ENCODE data around the gene TTF1. TPM values are rescaled to one million over a fixed set of nuclear protein-coding genes. Genes with fewer than 3 reads are reported as not detected.
A peak's percentile ranks its signal among the peaks of the same experiment; 100 is the strongest.

The TTF1 gene
- polyA plus RNA-seq, 1 of the 3 experiments (the other 2 are of a cell fraction), result 11.9 TPM

DNA sequence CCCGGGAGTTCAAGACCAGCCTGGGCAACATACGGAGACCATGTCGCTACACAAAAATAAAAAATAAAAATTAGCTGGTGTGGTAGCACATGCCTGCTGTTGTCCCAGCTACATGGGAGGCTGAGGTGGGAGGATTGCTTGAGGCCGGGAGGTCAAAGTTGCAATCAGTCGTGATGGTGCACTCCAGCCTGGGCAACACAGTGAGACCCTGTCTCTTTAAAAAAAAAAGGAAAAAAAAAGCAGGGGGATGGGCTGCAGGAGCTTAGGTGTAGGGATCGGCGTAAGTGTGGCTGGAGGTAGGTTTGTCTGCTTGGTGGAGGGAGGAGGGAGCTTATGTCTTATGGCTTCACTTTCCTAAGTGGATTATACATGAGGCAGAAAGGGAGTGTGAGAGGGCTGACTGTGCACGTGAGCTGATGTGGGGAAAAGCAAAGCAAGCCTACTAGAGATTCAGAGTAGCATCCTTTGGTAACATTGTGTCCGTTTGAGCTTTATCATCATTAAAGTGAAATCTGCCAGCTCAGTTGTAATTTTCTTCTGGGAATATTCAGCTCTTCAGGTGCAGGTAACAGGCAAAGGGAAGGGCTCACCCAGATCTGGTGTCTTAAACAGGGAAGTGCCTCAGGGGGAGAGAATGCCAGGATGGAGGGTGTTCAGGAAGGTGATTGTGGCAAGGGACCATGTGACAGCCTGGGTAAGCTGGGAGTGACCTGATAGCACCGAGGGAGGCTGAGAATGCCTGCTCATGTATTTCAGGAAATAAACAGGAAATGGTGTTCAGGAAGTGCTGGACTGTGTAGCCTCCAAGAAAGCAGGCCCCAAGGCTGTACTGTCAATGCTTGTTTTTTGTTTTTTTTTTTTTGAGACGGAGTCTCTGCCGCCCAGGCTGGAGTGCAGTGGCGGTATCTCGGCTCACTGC, 34.2 kb downstream of the TTF1 start:
- no peak overlapping the region for H3K9ac ChIP-seq
- peak; percentile 58 for DNase-seq
- TF ChIP-seq TCF12 (IDR thresholded peaks at IDR 0.05) (no peak), POLR2AphosphoS5 (IDR thresholded peaks at IDR 0.05; ENCODE audit: low read depth, low read length) (no peak), TAF1 (IDR thresholded peaks at IDR 0.05; ENCODE audit: borderline replicate concordance, low read depth, low read length) (no peak), CHD2 (IDR thresholded peaks at IDR 0.05; ENCODE audit: low read length, partially characterized antibody) (no peak), FOXM1 (IDR thresholded peaks at IDR 0.05; ENCODE audit: low read depth) (no peak), GATA2 (CRISPR knock-in tag; IDR thresholded peaks at IDR 0.05) (no peak), SIN3A (IDR thresholded peaks at IDR 0.05; ENCODE audit: borderline replicate concordance, low read depth, low read length) (no peak), FOXJ3 (CRISPR knock-in tag; IDR thresholded peaks at IDR 0.05) (no peak), RAD21 (IDR thresholded peaks at IDR 0.05; ENCODE audit: low read length) (no peak)
- TF ChIP-seq, protein P1, sequence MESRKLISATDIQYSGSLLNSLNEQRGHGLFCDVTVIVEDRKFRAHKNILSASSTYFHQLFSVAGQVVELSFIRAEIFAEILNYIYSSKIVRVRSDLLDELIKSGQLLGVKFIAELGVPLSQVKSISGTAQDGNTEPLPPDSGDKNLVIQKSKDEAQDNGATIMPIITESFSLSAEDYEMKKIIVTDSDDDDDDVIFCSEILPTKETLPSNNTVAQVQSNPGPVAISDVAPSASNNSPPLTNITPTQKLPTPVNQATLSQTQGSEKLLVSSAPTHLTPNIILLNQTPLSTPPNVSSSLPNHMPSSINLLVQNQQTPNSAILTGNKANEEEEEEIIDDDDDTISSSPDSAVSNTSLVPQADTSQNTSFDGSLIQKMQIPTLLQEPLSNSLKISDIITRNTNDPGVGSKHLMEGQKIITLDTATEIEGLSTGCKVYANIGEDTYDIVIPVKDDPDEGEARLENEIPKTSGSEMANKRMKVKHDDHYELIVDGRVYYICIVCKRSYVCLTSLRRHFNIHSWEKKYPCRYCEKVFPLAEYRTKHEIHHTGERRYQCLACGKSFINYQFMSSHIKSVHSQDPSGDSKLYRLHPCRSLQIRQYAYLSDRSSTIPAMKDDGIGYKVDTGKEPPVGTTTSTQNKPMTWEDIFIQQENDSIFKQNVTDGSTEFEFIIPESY (IDR thresholded peaks at IDR 0.05; ENCODE audit: borderline replicate concordance, low read depth), result no peak
- TF ChIP-seq, protein P2, sequence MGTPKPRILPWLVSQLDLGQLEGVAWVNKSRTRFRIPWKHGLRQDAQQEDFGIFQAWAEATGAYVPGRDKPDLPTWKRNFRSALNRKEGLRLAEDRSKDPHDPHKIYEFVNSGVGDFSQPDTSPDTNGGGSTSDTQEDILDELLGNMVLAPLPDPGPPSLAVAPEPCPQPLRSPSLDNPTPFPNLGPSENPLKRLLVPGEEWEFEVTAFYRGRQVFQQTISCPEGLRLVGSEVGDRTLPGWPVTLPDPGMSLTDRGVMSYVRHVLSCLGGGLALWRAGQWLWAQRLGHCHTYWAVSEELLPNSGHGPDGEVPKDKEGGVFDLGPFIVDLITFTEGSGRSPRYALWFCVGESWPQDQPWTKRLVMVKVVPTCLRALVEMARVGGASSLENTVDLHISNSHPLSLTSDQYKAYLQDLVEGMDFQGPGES (IDR thresholded peaks at IDR 0.05; ENCODE audit: low read depth, low read length), result no peak
- TF ChIP-seq, protein P3, sequence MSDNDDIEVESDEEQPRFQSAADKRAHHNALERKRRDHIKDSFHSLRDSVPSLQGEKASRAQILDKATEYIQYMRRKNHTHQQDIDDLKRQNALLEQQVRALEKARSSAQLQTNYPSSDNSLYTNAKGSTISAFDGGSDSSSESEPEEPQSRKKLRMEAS (IDR thresholded peaks at IDR 0.05; ENCODE audit: low read depth), result no peak

More for the DNA sequence above, 34.2 kb downstream of the TTF1 start:
- POLR2A ChIA-PET, result interaction anchor here (1.8 kb wide), 1 partner anchor 18 kb away, joined by 13 read pairs; the partner anchor contains the start of gene SETX
- Histone ChIP-seq H3F3A (replicated peaks; ENCODE audit: insufficient read depth) (peaks cover 6% of the 10 kb centered on the region), H3K9me2 (no peaks in the 10 kb centered on the region), H3K4me3 (ENCODE audit: low read depth in 2 of 2, low read length in 1 of 2) (no peak overlapping the region), H3K27ac (ENCODE audit: low read depth in 2 of 2, low read length in 1 of 2) (peak overlapping the region in 1 of 2 experiments; percentile 8; a peak in 1 of 4 replicates), H3K4me2 (no peak overlapping the region), H2AFZ (ENCODE audit: low read depth) (peak overlapping the region; percentile 50; the same call in 1 of the 2 replicates), H3K79me2 (ENCODE audit: insufficient read depth) (no peaks in the 10 kb centered on the region), H3K27me3 (ENCODE audit: insufficient read depth) (no peaks in the 10 kb centered on the region), H4K20me1 (ENCODE audit: insufficient read depth) (no peaks in the 10 kb centered on the region), H3K4me1 (ENCODE audit: control insufficient read depth in 1 of 2, insufficient read depth in 2 of 2, low read depth in 1 of 2, low read length in 1 of 2) (peaks cover 0 to 5% of the 10 kb centered on the region in 2 experiments; a peak in 1 of 4 replicates), H3K36me3 (replicated peaks in 1 of 2; ENCODE audit: control insufficient read depth in 1 of 2, insufficient read depth in 2 of 2, low read length in 1 of 2) (peaks cover 14 to 15% of the 10 kb centered on the region in 2 experiments), H3K9me3 (no peaks in the 10 kb centered on the region)
- CTCF ChIA-PET, result interaction anchor here (0.6 to 1.5 kb wide), 3 partner anchors 19 to 1161 kb away, joined by 4 to 6 read pairs (median 5); no protein-coding TSS in a partner anchor
- WGBS (ENCODE audit: low lambda C conversion rate), result 82% methylated on average over 14 of the region's 14 CpGs

Data from SK-N-SH (cell line).